Measurements from ENCODE around the gene OR4N5. TPM values are rescaled to one million over a fixed set of nuclear protein-coding genes. Genes with fewer than 3 reads are reported as not detected.

The OR4N5 gene

Small RNA genes lying within 50 kb of the gene (small RNA-seq; reads per million reads assigned to genes)
- gene GTF2IP22 (ENCODE audit: insufficient read depth) (not detected), gene RNA5SP380 (ENCODE audit: insufficient read depth) (not detected)

Data from mesendoderm (in vitro differentiated cells).